CD4-positive, alpha-beta T cell treated with Interleukin-1 beta for 1 hour (primary cell): Measurements from ENCODE around the gene DEXI.
"Not testable (repeated sequence)": the region's sequence is repeated elsewhere in the genome, so short reads cannot be mapped to it uniquely, and the experiment has no call there.

ENCODE experiments used
- DNase-seq, 2 donors: peaks; one replicate each; pipeline ENCODE4 v3.0.0-alpha.2; 2020 to 2022

Gene DEXI

DNA sequence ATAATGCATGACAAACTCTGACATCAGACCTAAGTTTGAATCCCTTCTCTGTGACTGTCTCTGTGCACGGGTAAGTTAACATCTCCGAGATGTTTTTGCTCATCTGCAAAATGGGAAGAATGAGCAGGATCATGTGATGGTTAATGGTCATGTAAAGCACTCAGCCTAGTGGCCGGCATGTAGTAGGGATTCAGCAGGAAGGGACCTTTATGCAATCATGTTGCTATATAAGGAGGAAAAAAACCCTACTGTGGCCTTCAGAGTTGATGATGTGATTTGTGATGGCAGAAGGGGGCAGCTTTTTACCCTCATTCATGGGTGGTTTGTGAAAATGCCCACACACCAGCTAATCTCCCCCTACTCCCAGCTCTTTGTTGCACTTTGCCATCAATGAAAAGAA, 26.2 kb upstream of the DEXI start:
- no peak for DNase-seq

DNA sequence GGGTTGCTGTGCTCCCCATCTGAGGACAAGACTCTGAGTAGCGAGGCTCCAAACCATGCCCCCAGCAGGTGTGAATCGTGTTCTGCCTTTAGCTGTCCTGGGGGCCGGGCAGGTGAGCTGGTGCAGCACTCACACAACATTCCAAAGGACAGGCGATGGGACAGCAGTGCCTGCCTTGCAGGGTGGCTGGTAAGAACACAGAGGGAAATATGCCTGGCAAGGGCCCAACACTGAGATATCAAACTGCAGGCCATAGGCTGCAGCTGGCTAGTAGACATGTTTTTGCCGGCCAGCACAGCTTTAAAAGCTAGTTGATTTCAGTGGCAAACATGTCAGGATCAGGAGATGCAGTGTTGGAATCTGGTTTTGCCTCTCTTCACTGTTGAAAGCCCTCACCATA, 25.7 kb upstream of the DEXI start:
- no peak for DNase-seq

DNA sequence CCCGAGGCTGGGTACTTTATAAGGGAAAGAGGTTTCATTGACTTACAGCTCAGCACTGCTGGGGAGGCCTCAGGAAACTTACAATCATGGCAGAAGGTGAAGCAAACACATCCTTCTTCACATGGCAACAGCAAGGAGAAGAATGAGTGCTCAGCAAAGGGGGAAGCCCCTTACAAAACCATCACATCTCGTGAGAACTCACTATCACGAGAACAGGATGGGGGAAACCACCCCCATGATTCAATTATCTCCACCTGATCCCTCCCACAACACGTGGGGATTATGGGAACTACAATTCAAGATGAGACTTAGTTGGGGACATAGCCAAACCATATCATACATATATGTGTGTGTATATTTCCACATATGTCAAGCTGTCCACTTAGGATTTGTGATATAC, 24.3 kb upstream of the DEXI start:
- not testable (repeated sequence) for DNase-seq

DNA sequence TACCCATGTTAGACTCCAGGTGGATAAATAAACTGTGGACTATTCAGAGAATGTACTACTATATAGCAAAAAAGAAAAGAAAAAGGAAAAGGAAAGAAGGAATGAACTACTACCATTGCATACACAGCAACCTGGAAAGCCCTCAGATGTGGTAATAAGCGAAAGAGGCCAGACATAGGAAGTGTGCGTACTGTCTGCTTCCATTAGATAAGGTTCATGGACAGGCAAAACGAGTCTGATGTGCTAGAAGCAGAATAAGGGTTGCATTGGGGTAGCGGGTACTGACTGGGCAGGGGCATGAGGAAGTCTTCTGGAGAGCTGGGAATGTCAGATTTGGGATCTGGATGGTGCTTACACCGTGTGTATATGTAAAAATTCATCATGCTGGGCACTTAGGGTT, 23.9 kb upstream of the DEXI start:
- DNase-seq = no peak

DNA sequence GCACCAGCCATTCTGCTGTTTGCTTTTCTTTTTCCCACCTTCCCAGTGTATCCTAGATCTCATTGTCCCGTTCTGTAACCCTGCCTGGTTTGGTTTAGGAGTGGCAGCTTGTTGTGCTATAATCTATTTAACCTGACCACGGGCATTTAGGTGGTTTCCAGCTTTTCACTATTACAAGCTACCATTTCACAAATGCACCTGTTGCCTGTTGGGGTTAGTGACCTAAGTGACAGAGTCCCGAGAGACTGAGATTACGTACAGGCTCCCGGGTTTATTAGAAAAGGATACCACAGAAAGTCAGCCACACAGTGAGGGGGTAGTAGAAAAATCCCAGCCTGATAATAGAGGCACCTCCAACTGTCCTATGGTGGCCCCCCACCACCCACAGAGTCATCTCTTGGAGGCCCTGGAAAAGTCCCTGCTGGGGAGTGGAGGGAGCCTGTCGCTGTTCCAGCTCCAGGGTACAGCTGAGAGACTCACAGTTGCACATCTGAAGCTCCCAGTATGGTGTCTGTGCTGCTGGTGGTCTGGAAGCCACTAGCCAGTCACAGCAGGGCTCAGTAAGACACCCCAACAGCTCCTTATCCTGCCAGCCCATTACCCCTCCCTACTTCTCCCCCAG, 23.3 kb upstream of the DEXI start:
- DNase-seq = peak in 1 of 2 donors; percentile 25

DNA sequence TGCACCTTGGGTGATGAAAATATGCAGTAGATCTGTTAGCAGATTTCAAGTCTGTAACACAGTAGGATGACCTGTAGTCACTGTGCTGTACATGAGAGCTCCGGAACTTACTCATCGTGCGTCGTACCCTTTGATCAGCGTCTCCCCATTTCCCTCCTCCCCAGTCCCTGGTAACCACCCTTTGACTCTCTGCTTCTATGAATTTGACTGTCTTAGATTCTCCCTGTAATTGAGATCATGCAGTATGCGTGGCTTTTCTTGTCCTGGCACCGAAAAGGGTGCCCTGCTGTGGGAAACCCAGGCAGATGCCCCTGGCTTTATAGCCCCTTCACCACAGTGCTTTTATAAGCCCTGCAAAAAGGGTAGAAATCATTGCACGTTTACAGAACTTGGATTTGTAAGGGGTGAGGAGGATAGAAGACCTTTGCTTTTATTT, 22.6 kb upstream of the DEXI start:
- peak; percentile 45 to 68 for DNase-seq

DNA sequence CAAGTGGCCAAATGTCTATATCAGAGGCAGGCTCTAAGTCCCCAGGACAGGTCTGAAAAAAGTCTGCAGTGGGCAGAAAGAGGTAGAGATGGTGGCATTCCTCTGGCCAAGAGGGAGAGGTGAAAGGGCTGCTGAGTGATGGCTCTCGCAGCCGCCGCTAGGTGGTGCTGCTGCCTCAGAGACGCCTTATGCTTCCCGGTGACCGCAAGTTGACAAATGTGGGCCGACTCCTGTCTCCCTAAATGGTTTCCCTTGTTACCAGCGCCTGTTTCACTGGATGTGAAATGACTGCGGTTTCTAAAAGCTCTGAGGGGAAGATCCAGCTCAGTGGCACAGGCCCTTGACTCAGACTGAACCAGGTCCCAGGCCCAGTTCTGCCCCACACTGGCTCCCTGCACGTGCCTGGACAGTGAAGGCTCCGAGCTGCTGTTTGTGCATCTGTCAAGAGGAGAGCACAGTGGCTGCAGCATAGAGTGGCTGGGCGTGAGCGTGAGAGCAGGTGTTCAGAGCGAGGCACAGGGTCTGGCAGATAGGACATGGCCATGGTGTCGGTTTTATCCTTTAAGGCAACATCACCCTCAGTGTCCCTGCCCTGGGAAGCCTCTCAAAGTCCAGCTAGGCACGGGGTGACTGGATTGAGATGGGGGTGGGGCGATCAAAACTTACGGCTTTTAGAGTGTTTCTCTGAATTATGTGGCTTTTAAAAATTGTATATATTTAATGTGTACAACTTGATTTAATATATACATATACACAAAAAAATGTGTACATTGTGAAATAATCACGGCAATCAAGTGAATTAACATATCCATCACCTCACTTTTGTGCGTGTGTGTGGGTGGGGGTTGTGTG, 22.0 kb upstream of the DEXI start:
- peak; percentile 76 to 81 for DNase-seq

DNA sequence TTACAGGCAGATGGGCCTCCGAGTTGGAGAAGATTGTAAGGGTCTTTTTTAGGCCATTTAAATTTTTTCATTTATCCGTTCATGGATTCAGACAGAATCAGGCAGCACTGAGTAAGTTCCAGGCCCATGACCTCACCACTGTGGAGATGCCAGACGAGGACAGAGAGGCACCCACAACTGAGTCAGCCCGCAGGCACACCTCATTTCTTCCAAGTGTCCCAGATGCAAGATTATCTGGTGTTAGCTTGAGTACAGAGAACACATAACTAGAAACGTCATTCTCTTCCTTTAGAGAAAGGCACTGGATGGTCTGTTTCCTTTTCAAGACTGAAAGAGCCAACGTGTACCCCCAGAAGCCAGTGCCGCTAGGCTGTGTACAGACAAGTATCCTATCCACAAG, 19.0 kb upstream of the DEXI start:
- no peak for DNase-seq

DNA sequence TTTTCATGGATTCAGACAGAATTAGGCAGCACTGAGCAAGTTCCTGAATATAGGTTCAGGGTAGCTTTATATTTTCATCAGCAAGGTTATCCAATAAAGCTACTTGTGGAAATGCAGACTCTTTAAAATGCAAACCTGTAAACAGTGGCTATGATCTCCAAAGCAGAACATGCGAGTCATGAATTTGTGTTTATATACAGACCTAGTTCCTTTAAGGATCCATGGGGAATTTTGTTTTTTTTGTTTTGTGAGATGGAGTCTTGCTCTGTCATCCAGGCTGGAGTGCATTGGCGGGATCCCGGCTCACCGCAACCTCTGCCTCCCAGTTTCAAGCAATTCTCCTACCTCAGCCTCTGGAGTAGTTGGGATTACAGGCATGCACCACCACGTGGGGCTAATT, 16.9 kb upstream of the DEXI start:
- DNase-seq = no peak

DNA sequence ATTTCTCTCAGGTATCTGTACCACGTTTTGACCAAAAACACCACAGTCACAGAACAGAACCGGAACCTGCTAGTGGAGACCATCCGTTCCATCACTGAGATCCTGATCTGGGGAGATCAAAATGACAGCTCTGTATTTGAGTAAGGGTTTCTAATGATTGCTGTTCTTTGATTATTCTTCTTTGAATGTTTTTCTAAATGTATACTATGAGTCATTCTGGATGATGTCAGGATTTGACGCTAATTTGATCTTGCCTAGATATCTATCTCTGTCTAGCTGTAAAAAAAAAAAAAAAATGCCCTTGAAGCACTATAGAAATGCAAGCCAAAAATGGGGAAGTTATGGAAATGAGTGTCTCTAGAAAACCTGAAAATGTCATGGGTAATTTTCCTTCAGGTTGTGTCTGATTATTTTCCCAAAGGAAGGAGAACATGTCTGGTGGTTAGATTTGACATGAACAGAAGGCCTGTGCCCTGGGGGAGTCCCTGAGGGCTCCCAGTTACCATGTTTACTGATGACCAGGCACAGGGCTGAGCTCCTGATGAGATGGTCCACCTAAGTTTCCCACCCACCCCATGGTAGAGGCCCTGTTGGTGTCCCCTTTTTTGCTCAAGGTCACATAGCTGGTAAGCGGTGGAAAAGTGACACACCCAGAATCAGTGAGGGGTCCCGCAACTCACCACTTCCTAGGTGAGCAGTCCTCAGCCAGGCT, 15.7 kb upstream of the DEXI start:
- DNase-seq = no peak

DNA sequence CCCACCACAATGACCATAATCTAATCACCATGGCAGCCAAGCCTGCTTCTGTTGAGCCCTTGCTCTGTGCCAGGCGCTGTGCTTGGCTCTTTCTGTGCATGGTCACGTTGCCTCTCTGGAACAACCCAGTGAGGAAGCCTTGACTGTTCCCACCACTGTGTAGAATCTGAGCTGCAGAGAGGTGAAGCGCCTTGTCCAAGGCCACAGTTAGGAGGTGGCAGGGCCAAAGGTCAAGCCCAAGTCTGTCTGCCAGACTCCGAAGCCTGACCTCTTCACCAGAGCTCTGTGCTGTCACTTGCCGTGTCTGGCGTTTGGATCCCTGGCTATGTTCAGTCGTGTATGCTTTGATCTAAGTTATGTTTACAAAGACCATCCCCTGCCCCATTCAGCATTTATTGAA, 12.6 kb upstream of the DEXI start:
- no peak for DNase-seq

DNA sequence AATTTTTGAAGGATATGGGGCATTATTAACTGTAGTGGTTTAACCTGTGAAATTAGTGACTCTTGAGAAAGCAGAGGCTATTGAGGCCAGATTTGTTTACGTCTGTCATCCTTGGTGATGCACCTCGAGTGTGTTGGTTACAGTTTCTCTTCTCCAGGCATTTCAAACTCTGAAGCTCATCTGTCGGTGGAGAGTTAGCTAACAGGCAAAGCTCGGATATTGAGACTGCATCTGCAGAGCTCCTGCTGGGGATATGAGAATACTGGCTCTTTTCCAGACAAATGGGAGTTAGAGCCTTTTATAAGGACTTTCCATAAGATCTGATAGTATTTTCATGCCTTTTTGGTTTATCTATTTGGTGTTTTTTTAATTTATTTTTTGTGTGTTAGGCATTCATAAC, 8.8 kb upstream of the DEXI start:
- no peak for DNase-seq

DNA sequence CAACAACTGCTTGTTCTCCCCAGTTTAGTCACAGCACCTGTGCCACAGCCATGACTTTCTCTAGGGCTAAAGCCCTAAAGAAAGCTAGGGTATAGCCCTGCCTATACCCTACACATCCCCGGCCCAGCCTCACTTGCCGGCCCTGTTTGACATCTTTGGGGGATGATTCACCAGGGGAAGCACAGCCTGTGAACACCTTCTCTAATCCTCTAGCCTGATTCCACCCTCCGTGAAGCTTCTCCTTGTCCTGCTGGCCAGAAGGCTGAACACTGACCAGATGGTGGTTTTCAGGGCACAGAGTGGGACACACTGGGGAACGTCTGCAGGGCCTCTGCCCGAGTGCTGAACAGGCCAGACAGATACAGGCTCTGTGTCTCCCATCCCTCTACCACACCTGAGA, 8.1 kb upstream of the DEXI start:
- no peak for DNase-seq

DNA sequence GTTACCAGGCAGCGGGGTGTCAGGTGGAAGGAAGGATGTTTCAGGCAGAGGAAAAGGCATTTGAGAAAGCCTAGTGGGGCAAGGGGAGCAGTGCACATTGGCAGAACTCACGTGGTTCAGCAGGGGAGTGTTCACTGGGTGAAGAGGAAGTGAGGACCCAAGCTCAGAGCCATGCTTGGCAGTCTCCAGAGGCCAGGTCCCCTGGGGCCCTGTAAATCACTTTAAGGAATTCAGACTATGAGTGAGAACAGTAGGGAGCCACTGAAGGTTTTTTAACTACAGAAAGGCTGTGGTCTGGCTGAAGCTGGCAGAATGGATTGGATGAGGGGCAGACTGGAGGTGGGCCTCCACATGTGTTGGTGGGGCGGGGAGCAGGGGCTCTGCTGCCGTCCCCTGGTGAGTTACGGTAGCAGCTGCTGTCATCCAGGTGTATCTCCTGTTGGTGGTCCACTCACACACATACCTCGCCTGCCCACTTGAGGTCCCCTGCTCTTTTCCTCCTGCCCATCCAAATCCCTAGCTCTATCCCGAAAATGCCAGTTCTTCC, 7.2 kb upstream of the DEXI start:
- peak; percentile 52 to 76 for DNase-seq

DNA sequence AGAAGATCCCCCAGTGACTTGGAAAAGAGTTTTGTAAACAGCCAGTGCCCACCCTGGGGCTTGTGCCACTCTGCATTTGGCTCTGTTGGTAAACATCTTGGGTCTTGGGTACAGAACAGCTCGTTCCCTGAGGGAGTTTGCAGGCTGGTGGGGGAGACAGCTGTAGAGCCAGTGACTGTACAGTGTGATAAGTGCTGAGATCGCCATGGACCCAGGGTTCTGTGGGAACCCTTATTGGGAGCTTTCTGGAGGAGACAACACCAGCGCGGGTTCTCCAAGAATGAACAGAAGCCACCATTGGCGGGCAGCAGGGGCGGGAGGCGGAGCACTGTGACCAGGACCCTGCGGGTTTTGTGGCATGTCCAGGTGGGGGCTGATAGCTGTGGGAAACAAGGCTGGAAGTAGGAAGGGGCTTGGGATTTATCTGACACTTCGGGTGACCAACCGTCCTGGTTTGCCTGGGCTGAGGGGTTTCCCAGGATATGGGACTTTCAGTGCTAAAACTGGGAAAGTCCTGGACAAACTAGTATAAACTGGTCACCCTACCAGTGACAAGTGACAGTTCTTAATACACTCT, 5.0 kb upstream of the DEXI start:
- DNase-seq = no peak

DNA sequence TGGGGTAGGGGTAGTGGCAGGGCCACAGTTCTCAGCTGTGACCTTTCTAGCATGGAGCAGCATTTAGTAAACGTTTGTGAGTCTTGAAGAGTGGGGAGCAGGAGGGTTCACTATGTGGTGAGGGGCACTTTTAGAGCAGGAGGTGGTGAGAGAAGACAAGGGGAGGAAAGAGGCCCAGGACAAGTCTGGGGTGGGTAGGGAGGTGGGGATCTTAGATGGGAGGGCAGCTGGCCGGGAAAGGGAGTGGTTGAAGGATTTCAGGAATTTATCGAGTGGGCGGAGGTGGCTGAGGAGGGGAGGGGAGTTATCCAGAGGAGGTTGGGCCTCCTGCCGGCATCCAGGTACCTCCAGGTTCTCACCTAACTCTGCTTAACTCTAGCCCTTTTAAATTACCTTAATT, 4.0 kb upstream of the DEXI start:
- no peak for DNase-seq

DNA sequence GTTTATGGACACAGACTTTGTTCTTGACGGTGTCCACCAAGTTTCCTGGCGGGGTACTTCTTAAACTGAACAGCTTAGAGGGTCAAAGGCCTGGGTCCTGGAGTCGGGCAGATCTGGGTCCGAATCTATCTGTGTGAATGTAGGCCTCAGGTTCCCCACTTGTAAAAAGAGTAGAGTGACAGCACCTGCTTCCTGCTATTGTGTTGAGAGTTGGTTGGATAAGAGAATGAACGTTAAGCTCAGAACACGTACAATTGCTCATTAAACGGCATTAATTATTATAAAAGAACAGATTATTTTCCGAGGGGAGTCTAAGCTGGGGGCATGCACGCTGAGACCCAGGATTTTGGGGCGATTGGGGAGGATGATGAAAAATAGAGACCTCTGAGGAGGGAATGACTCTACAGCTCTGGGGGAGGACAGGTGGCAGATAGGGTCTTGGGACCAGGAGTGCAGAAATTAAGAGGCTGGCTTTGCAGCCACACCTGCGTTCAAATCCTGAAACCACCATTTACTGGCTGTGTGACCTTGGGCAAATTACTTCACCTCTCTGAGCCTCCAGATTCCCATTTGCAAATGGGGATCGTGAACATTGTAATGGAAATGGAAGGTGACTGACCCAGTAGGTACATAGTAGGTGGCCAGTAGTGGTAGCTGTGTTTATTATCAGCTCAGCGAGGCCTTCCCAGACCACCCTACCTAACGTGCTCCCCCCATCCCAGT, 3.0 kb upstream of the DEXI start:
- DNase-seq = no peak

DNA sequence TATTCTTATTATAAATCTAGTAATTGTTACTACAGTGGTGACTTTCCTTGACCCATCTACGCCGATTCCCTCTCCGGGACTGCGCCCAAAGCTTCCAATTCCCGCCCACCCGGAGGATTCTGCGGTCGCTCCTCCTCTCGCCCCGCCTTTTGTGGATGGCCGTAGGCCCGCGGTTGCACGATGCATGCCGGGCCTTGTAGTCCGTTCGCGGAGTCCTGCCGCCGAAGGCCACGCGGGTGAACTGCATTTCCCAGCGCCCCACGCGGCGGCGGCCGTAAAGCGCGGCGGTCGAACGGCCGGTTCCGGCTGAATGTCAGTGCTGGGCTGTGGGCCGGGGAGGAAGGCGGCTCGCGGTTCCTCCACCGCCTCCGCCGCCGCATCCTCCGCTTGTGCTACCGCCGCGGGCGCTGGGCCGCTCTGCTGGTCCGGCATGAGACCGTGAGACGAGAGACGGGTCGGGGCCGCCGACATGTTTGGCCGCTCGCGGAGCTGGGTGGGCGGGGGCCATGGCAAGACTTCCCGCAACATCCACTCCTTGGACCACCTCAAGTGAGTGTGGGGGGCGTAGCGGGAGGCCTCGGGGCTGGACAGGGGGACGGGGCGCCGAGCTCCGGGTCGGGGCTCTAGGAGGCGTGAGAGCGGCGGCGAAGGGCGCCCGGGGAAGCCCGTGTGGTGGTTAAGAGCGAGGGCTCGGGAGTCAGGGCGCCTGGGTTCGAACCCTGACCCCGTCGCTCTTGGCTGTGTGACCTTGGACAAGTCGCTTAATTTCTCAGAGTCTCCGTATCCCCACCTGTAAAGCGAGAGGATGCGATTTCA, 2.2 kb upstream of the DEXI start, which contains the start of gene CLEC16A:
CLEC16A (plus strand) TSS at position 316 of the 816 bp plus-strand sequence; CDS start at position 470, 154 bp downstream.
- peak; percentile 96 to 97 for DNase-seq

DNA sequence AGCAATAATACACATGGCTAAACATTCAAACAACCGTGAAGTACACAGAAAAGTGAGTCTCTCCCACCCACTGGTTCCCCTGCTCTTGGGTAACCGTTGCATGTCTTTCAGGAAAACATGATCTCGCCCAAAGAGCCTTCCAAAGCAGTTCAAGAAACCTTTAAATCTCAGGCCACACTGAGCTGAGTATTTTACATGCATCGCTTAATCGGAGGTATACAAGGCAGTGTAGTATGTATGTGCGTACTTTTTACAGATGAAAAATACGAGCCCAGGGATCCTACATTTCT, 741 bp upstream of the DEXI start:
- DNase-seq = no peak

DNA sequence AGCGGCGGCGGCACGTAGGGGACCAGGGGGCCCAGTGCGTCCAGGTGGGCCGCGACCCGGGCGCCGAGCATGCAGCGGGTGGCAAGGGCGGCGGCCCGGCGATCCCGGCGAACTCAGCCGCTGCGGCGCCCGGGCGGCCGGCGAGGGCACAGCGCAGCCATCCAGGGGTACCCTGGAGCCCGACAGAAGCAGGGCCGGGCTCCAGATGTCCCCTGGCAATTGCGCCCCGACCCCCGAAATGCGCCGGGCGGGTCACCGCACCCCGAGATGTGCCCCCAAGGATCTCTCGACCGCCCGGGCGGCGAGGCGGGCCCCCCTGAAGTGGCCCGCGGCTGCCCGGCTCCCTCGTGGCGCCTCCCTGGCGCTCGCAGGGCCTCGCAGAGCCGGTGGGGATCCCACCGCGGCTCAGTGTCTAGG, 325 bp downstream of the DEXI start:
- not testable (repeated sequence) for DNase-seq

DNA sequence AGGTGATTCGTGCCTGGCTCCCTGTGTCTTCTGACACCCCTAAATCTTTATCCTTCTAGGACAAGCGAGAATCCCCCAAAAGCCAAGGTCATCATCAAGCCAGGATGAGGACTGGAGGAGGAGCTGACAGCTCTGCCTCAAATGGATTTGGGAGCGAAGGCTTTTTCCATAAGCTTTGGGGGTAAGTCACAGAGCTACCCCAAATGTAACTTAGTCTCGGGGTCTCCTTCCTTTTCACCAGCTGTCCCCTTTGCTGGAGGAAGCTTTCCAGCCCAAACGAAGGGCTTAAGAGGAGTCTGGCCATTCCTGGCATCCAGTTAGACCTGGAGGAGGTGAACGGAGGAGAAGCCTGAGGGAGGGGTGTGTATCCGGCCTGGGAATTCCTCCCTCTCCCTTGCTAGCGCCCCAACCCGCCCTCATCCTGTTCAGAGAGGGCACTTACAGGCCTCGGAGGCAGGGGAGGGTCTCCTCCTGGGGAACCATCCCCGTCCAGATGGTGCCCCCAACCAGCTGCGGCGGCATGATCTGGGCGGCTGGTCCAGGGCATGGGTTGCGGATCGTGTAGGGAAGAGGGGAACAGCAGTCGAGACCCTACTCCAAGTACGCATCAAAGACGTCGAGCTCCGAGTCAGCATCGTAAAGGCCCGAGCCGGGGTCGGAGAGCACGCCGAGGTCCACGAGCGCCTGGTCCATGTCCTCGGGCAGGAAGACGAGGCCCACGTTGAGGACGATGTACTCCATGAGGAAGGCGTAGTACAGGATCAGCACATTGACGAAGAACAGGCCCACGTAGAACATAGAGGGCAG, 938 bp downstream of the DEXI start:
- DNase-seq = no peak
